CD4-positive, alpha-beta T cell treated with Interleukin-17A for 1 hour (primary cell): ENCODE data around the gene WDFY3.

ENCODE experiments used
- DNase-seq: peaks from one replicate; pipeline ENCODE4 v3.0.0-alpha.2; 2020

The WDFY3 gene

GRCh38 chr4:84901740-84902281 lies 64.7 kb downstream of the WDFY3 start:
- DNase-seq = no peak

DNA sequence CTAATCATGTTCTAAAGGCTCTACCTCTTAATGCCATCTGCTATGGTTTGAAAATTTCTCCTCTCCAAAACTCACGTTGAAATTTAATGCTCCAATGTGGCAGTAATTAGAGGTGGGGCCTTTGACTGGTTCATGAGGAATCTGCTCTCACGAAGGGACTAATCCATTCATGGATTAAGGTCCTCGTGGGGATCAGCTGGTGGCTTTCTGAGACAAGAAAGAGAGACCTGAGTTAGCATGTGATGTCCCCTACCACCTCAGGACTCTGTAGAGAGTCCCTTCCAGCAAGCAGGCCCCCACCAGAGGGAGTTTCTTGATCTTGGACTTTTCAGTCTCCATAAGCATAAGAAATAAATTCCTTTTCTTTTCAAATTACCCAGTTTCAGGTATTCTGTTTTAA lies 65.3 kb downstream of the WDFY3 start:
- DNase-seq = no peak

GRCh38 chr4:84899616-84900015 lies 66.9 kb downstream of the WDFY3 start:
- no peak for DNase-seq

- DNase-seq = no peak
Measured at GRCh38 chr4:84897516-84897915, 69.0 kb downstream of the WDFY3 start.

DNA sequence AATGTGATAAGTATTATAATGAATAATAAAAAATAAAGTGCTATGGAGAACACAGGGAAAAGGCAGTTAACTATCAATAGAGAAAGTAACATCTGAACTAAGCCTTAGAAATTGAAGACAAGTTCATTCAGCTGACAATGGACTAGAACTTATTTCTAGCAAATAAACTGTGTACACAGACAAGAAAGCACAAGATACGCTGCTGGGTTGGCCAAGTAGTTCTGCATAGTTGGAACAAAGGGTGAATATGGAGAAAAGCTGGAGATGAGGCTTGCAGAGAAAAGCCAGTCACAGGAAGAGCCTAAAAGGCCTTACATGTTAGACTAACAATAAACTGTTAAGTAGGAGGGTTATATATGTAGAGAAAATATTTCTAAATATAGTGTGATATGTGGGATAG lies 71.2 kb downstream of the WDFY3 start:
- DNase-seq = no peak

DNA sequence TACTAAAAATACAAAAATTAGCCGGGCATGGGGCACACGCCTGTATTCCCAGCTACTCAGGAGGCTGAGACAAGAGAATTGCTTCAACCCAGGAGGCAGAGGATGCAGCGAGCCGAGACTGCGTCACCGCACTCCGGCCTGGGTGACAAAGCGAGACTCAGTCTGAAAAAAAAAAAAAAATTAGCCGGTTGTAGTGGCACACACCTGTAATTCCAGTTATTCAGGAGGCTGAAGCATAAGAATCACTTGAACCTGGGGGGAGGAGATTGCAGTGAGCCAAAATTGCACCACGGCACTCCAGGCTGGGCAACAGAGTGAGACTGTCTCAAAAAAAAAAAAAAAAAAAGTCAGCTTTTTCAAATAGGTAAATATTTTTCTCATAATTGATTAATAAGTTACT lies 71.9 kb downstream of the WDFY3 start:
- DNase-seq = no peak

DNA sequence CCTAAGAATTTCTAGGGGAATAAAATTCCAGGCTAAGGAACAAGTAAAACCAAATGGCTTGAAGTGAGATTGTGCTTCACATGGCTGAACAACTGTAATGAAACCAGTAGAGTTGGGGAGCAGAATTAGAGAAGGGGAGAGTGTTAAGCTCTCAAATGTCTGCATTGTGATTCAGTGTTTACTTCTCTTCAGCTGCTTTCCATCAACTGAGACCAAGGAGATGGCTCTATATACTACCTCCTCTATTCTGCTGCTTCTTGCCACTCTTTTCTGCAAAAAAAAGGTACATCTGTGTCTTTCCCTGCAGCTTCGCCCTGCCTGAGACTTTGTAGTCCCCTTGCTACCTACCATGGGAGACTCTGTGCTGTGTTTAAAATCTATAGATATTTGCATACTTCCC lies 73.5 kb downstream of the WDFY3 start:
- DNase-seq = no peak

DNA sequence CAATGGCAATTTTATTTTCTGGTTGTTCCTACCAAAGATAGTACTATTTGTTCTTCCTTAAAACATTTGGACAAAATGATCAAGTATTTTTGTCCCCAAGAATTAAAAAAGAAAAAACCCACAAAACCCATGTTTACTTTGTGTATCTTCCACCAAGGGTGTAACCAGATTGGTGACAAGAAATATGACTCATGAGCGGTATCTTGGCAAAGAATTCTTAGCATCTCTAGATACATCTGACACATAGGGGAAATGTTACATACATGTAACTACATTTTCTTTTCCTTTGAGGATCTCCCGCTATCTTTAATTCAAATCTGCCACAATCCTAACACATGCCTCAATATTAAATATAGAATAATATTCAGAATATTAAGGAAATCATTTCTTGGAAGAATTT lies 78.7 kb downstream of the WDFY3 start:
- DNase-seq = no peak

- no peak for DNase-seq
Measured at GRCh38 chr4:84879651-84880200, 86.8 kb downstream of the WDFY3 start.

DNA sequence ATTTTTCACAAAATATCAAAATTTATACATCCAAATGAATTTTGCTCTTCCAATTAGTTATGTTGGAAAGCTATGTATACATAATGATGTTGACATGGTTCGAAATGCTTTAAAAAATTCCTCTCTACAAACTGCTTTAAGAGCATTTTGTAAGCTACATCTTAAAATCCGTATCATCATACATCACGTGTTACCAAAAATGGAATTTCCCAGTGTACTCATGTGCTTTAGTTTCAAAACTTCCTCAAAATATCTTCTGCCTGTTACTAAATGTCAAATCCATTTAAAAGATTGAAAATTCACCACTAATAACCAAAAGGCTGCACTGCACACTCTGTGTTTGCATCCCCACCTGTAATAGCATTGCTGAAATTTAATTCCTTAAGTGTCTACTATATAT lies 87.9 kb downstream of the WDFY3 start:
- DNase-seq = no peak

DNA sequence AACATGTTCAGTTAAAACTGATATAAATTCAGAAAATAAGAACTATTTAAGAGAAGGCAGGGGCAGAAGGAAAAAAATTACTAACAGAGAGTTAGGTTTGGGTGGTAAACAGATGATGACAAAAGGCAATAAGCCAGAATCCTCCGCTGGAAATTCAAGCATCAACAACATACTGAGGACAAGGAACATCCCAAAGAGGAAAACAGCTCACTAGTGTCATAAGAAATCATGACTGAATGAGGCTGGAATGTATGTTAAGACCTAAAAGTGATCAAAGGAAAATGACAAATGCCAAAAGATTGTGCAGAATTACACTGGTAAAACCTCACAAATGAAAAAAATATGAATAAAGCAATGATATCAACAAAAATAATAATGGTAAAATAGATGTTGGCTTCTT lies 88.4 kb downstream of the WDFY3 start:
- DNase-seq = no peak

GRCh38 chr4:84877051-84877833 lies 89.2 kb downstream of the WDFY3 start:
- no peak for DNase-seq

GRCh38 chr4:84875636-84876371 lies 90.7 kb downstream of the WDFY3 start:
- DNase-seq = no peak

- no peak for DNase-seq
Measured at GRCh38 chr4:84874619-84875018, 91.9 kb downstream of the WDFY3 start.

- no peak for DNase-seq
Measured at GRCh38 chr4:84870398-84871163, 95.9 kb downstream of the WDFY3 start.

- no peak for DNase-seq
Measured at GRCh38 chr4:84866295-84866694, 100.2 kb downstream of the WDFY3 start.

- no peak for DNase-seq
Measured at GRCh38 chr4:84865600-84865999, 100.9 kb downstream of the WDFY3 start.

GRCh38 chr4:84862064-84862463 lies 104.4 kb downstream of the WDFY3 start:
- DNase-seq = no peak

- DNase-seq = no peak
Measured at GRCh38 chr4:84857296-84857695, 109.2 kb downstream of the WDFY3 start.

DNA sequence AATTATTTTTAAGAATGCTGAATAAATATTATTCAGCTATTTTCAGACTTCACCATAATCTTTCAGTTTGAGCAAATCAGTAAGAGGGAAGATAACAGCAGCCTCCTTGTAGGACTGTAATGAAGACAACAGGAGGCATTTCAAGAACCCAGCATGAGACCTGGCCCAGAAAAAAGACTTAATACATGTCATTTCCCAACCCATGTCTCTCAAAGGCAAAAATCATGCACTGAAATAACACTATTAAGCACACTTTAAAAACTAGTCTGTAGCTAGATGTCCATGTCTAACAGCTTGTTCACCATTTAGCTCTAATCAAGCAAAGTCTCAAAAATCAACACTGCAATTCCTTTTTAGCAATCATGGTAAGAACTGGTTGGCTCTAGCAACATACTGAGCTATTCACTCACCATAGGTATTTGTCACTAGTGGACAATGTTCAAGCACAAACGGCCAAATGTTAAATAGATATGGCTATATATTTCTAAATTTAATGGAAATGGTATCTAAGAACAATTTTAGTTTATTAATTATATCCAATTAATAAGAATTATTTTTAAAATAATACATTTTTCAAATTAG lies 109.9 kb downstream of the WDFY3 start:
- no peak for DNase-seq

DNA sequence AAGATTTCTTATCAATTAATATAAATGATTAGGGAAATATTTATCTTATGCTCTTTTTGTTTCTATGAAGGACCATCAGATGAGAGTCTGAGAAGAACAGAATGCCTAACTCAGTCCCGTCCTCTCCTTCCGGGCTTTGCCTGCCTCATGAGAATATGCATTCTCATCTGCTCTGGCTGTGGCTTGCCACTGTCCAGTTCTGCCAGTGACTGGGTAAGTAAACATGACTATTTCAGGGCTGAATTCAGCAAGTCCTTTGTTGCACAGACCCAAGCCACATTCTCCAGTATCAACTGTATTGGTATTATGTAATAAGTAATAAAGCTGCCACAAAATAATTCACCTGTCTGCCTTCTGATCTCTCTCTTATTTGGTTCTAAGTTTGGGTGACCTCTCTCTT lies 110.7 kb downstream of the WDFY3 start:
- DNase-seq = no peak

- no peak for DNase-seq
Measured at GRCh38 chr4:84852081-84852480, 114.4 kb downstream of the WDFY3 start.
